Activated naive CD4-positive, alpha-beta T cell treated with anti-CD3 and anti-CD28 coated beads, Interleukin-2, amount 50 U/mL, for 24 hours (primary cell): ENCODE results near the gene LRRC74B.
"Not testable (repeated sequence)": the region's sequence is repeated elsewhere in the genome, so short reads cannot be mapped to it uniquely, and the experiment has no call there.

Experiments
- H3K27ac Mint-ChIP-seq: one replicate; pipeline ENCODE4 v1.8.0; 2021; ENCODE audit warnings: mild to moderate bottlenecking, mixed read lengths
- H3K27me3 Mint-ChIP-seq: one replicate; pipeline ENCODE4 v1.8.0; 2021; ENCODE audit warnings: mixed read lengths
- H3K36me3 Mint-ChIP-seq: one replicate; pipeline ENCODE4 v1.8.0; 2021; ENCODE audit warnings: mixed read lengths
- H3K4me1 Mint-ChIP-seq: one replicate; pipeline ENCODE4 v1.8.0; 2021; ENCODE audit warnings: mixed read lengths
- H3K4me3 Mint-ChIP-seq: one replicate; pipeline ENCODE4 v1.8.0; 2021; ENCODE audit warnings: mild to moderate bottlenecking, mixed read lengths
- H3K9me3 Mint-ChIP-seq: one replicate; pipeline ENCODE4 v1.8.0; 2021; ENCODE audit warnings: mixed read lengths

Gene LRRC74B

GRCh38 chr22:21054714-21055563 lies 9.2 kb downstream of the LRRC74B start:
- H3K36me3 Mint-ChIP-seq = no peaks in the 10 kb centered on the region
- H3K27me3 Mint-ChIP-seq = no peaks in the 10 kb centered on the region
- H3K4me1 Mint-ChIP-seq = peaks cover 18% of the 10 kb centered on the region
- H3K9me3 Mint-ChIP-seq = no peaks in the 10 kb centered on the region
- H3K27ac Mint-ChIP-seq = peak overlapping the region; percentile 65
- H3K4me3 Mint-ChIP-seq = no peak overlapping the region

- Mint-ChIP-seq H3K27ac (no peak overlapping the region), H3K9me3 (no peaks in the 10 kb centered on the region), H3K4me3 (peak overlapping the region; percentile 72), H3K36me3 (no peaks in the 10 kb centered on the region), H3K4me1 (peaks cover 18% of the 10 kb centered on the region), H3K27me3 (no peaks in the 10 kb centered on the region)
These were observed 9.8 kb downstream of the LRRC74B start for GRCh38 chr22:21055564-21055834.

GRCh38 chr22:21055880-21056319 lies 10.2 kb downstream of the LRRC74B start:
- Mint-ChIP-seq H3K27ac (no peak overlapping the region), H3K36me3 (no peaks in the 10 kb centered on the region), H3K27me3 (no peaks in the 10 kb centered on the region), H3K4me1 (peaks cover 18% of the 10 kb centered on the region), H3K9me3 (no peaks in the 10 kb centered on the region), H3K4me3 (peak overlapping the region; percentile 72)

GRCh38 chr22:21060363-21060762 lies 14.6 kb downstream of the LRRC74B start:
- not testable (repeated sequence) for H3K9me3 Mint-ChIP-seq, H3K36me3 Mint-ChIP-seq, H3K4me3 Mint-ChIP-seq, H3K27ac Mint-ChIP-seq, H3K27me3 Mint-ChIP-seq
- H3K4me1 Mint-ChIP-seq = peaks cover 16% of the 10 kb centered on the region

- not testable (repeated sequence) for H3K27me3 Mint-ChIP-seq, H3K4me1 Mint-ChIP-seq, H3K27ac Mint-ChIP-seq, H3K9me3 Mint-ChIP-seq, H3K4me3 Mint-ChIP-seq, H3K36me3 Mint-ChIP-seq
These were observed 16.0 kb downstream of the LRRC74B start for GRCh38 chr22:21061660-21062321.

GRCh38 chr22:21064425-21064824 lies 18.7 kb downstream of the LRRC74B start:
- H3K9me3 Mint-ChIP-seq, H3K27ac Mint-ChIP-seq, H3K27me3 Mint-ChIP-seq, H3K36me3 Mint-ChIP-seq, H3K4me1 Mint-ChIP-seq, H3K4me3 Mint-ChIP-seq: not testable (repeated sequence)

GRCh38 chr22:21064917-21065864 lies 19.4 kb downstream of the LRRC74B start:
- H3K27ac Mint-ChIP-seq = no peak overlapping the region
- H3K4me3 Mint-ChIP-seq = no peak overlapping the region
- no peaks in the 10 kb centered on the region for H3K4me1 Mint-ChIP-seq
- no peaks in the 10 kb centered on the region for H3K9me3 Mint-ChIP-seq
- H3K27me3 Mint-ChIP-seq = no peaks in the 10 kb centered on the region
- no peaks in the 10 kb centered on the region for H3K36me3 Mint-ChIP-seq

GRCh38 chr22:21067075-21067900 lies 21.5 kb downstream of the LRRC74B start:
- H3K4me1 Mint-ChIP-seq = no peaks in the 10 kb centered on the region
- no peak overlapping the region for H3K4me3 Mint-ChIP-seq
- no peaks in the 10 kb centered on the region for H3K36me3 Mint-ChIP-seq
- no peaks in the 10 kb centered on the region for H3K27me3 Mint-ChIP-seq
- no peak overlapping the region for H3K27ac Mint-ChIP-seq
- no peaks in the 10 kb centered on the region for H3K9me3 Mint-ChIP-seq

GRCh38 chr22:21067901-21068680 lies 22.3 kb downstream of the LRRC74B start:
- H3K27me3 Mint-ChIP-seq = no peaks in the 10 kb centered on the region
- peak overlapping the region; percentile 59 for H3K27ac Mint-ChIP-seq
- H3K36me3 Mint-ChIP-seq = no peaks in the 10 kb centered on the region
- no peaks in the 10 kb centered on the region for H3K4me1 Mint-ChIP-seq
- H3K9me3 Mint-ChIP-seq = no peaks in the 10 kb centered on the region
- H3K4me3 Mint-ChIP-seq = no peak overlapping the region

- Mint-ChIP-seq H3K27ac (no peak overlapping the region), H3K36me3 (no peaks in the 10 kb centered on the region), H3K27me3 (no peaks in the 10 kb centered on the region), H3K9me3 (no peaks in the 10 kb centered on the region), H3K4me1 (no peaks in the 10 kb centered on the region), H3K4me3 (no peak overlapping the region)
These were observed 23.0 kb downstream of the LRRC74B start for GRCh38 chr22:21068681-21069276.

GRCh38 chr22:21069375-21069774 lies 23.6 kb downstream of the LRRC74B start:
- Mint-ChIP-seq H3K27me3 (no peaks in the 10 kb centered on the region), H3K9me3 (no peaks in the 10 kb centered on the region), H3K4me1 (no peaks in the 10 kb centered on the region), H3K27ac (no peak overlapping the region), H3K36me3 (no peaks in the 10 kb centered on the region), H3K4me3 (no peak overlapping the region)

- H3K9me3 Mint-ChIP-seq = no peaks in the 10 kb centered on the region
- no peak overlapping the region for H3K4me3 Mint-ChIP-seq
- no peaks in the 10 kb centered on the region for H3K4me1 Mint-ChIP-seq
- H3K27me3 Mint-ChIP-seq = no peaks in the 10 kb centered on the region
- no peak overlapping the region for H3K27ac Mint-ChIP-seq
- H3K36me3 Mint-ChIP-seq = no peaks in the 10 kb centered on the region
These were observed 25.2 kb downstream of the LRRC74B start for GRCh38 chr22:21070690-21071615.

GRCh38 chr22:21071796-21072195 lies 26.1 kb downstream of the LRRC74B start:
- not testable (repeated sequence) for H3K9me3 Mint-ChIP-seq, H3K27ac Mint-ChIP-seq, H3K36me3 Mint-ChIP-seq, H3K27me3 Mint-ChIP-seq, H3K4me1 Mint-ChIP-seq, H3K4me3 Mint-ChIP-seq
